ENCODE measurements around the gene SLIT3. TPM values are rescaled to one million over a fixed set of nuclear protein-coding genes. Genes with fewer than 3 reads are reported as not detected.

SLIT3 gene
- total RNA-seq, 4 donors from 2014 or later = 10.8 to 30.8 (median 18.4) TPM

DNA sequence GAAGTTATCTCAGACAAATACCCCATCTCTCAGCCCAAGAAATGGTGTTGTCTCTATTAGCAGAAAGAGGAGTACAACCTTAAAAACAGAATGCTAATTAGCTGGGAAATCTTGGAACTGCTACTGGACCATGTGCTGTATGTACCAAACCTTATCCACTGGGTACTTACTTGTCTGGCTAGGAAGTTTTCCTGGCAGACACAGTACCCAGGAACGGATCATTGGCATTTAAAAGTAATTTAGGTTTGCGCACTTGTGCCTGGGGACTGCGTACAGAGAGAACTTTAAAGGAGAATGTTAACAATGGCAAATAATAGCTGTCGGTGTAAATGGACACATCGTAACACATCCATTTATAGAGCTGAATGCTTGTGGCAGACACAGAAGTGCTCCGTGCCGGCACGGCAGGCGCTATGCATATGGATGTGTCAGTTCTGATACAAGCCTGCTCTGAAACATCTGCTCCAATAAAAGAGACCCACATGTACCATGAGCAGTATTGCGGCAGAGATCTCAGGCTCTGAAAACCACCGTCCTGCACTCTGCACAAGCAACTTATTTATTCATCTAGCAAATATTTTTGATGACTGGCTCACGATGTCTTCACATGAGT lies 431.2 kb downstream of the SLIT3 start:
- H3K4me3 ChIP-seq = no peak overlapping the region
- 64% methylated on average over 12 of the region's 12 CpGs for WGBS
- H3K27ac ChIP-seq = no peak overlapping the region
- no peak for TF ChIP-seq POLR2A (IDR thresholded peaks at IDR 0.05)
- H3K4me1 ChIP-seq = no peaks in the 10 kb centered on the region
- no peaks in the 10 kb centered on the region for H3K9me3 ChIP-seq
- peaks cover 2% of the 10 kb centered on the region for H3K27me3 ChIP-seq
- no peaks in the 10 kb centered on the region for H3K36me3 ChIP-seq
- DNase-seq (ENCODE audit: low spot score in 2 of 2) = no peak

DNA sequence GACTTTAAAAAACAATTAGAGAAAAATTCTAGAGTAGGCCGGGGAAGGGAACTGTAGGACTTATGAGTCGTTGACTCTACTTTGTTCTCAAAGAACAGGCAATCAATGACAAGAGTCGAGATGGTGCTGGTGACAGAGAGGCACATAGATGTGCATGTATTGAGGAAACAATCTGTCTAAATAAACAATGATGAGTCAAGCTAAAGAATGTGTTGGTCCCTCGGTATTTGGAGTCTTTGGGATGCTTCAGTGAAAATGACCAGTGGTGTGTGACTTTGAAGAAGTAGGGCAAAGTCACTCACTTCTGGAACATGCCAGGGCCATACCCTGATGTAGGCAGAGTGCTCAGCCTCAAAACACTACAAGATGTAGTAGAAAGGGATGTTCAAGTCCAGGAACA lies 433.7 kb downstream of the SLIT3 start:
- Histone ChIP-seq H3K4me1 (no peaks in the 10 kb centered on the region), H3K27me3 (no peaks in the 10 kb centered on the region), H3K27ac (no peak overlapping the region), H3K4me3 (no peak overlapping the region), H3K36me3 (no peaks in the 10 kb centered on the region), H3K9me3 (no peaks in the 10 kb centered on the region)
- 89% methylated on average over 4 of the region's 4 CpGs for WGBS
- TF ChIP-seq, protein P1, sequence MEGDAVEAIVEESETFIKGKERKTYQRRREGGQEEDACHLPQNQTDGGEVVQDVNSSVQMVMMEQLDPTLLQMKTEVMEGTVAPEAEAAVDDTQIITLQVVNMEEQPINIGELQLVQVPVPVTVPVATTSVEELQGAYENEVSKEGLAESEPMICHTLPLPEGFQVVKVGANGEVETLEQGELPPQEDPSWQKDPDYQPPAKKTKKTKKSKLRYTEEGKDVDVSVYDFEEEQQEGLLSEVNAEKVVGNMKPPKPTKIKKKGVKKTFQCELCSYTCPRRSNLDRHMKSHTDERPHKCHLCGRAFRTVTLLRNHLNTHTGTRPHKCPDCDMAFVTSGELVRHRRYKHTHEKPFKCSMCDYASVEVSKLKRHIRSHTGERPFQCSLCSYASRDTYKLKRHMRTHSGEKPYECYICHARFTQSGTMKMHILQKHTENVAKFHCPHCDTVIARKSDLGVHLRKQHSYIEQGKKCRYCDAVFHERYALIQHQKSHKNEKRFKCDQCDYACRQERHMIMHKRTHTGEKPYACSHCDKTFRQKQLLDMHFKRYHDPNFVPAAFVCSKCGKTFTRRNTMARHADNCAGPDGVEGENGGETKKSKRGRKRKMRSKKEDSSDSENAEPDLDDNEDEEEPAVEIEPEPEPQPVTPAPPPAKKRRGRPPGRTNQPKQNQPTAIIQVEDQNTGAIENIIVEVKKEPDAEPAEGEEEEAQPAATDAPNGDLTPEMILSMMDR (IDR thresholded peaks at IDR 0.05) = no peak
- TF ChIP-seq POLR2AphosphoS5 (IDR thresholded peaks at IDR 0.05) = no peak
- no peak for TF ChIP-seq EP300 (IDR thresholded peaks at IDR 0.05)
- TF ChIP-seq POLR2A (IDR thresholded peaks at IDR 0.05) = no peak
- no peak for DNase-seq (ENCODE audit: low spot score in 2 of 2)

DNA sequence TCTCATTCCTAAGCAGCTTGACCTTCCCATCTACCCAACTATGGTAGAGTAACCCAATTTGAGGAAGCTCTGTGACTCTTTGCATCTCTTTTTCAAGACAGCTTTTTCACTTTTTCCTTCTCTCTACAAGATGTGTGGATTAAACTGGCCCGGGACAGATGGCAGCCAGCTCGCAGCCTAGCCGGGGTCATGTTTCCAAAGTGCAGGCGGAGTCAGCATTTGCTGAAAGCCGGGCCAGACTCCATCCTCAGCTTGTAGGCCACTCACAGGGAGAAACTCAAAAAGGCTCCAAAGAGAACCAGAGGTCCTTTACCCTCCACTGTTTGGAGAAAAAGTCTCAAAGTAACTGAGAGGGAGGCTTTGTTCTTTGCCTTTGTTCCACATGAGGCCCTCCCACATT lies 435.0 kb downstream of the SLIT3 start:
- Histone ChIP-seq H3K9me3 (no peaks in the 10 kb centered on the region), H3K4me3 (no peak overlapping the region), H3K27ac (no peak overlapping the region), H3K27me3 (peaks cover 2% of the 10 kb centered on the region), H3K36me3 (no peaks in the 10 kb centered on the region), H3K4me1 (no peaks in the 10 kb centered on the region)
- WGBS = 40% methylated on average over 5 of the region's 5 CpGs
- TF ChIP-seq, protein P1 (IDR thresholded peaks at IDR 0.05) = no peak
- TF ChIP-seq POLR2A (IDR thresholded peaks at IDR 0.05) = no peak
- TF ChIP-seq POLR2AphosphoS5 (IDR thresholded peaks at IDR 0.05) = no peak
- TF ChIP-seq EP300 (IDR thresholded peaks at IDR 0.05) = no peak
- DNase-seq (ENCODE audit: low spot score in 2 of 2) = no peak

DNA sequence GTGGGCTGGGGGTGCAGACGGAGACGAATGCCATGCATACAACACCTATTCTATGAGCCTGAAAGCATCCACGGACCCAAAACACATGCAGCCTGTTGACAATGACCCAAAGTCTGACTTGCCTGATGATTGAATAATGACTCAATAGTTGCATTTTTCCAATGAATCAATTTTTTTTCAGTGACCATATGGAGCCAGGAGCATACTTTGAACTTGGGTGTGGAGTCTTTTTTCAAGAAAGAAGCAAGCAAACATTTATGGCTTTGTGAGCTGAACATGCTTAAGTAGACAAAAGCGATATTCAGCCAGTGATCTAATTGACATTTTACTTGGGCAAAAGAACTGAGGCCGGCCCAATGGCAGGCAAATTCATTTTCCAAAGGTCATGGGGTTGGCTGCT lies 437.9 kb downstream of the SLIT3 start:
- Histone ChIP-seq H3K4me1 (no peaks in the 10 kb centered on the region), H3K9me3 (no peaks in the 10 kb centered on the region), H3K4me3 (no peak overlapping the region), H3K36me3 (no peaks in the 10 kb centered on the region), H3K27ac (no peak overlapping the region), H3K27me3 (peaks cover 2% of the 10 kb centered on the region)
- WGBS = 87% methylated on average over 5 of the region's 5 CpGs
- DNase-seq (ENCODE audit: low spot score in 2 of 2) = no peak
- no peak for TF ChIP-seq POLR2A (IDR thresholded peaks at IDR 0.05)
- TF ChIP-seq POLR2AphosphoS5 (IDR thresholded peaks at IDR 0.05) = no peak
- TF ChIP-seq, protein P1 (IDR thresholded peaks at IDR 0.05) = no peak
- TF ChIP-seq EP300 (IDR thresholded peaks at IDR 0.05) = no peak

DNA sequence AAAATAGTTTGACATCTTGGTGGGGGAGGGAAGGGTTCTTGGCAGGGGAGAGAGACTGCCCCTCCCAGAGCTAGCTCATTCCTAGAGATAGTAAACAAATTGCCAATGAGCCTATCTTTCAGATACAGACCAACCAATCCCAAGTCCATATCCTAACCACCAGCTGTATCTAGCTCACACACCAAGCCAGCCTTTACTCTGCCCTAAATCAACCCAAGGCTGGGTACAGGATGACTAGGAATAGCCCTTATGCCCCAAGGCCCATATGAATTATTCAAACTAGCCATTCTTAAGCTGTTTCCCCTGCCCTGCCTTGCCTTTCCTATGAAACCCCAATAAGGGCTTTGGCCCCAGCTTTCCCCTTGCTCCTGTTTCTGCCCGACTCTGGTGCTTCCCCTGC lies 440.4 kb downstream of the SLIT3 start:
- 89% methylated on average over 1 of the region's 1 CpG for WGBS
- no peak for TF ChIP-seq POLR2A (IDR thresholded peaks at IDR 0.05)
- TF ChIP-seq, protein P1 (IDR thresholded peaks at IDR 0.05) = no peak
- TF ChIP-seq POLR2AphosphoS5 (IDR thresholded peaks at IDR 0.05) = no peak
- no peak for TF ChIP-seq EP300 (IDR thresholded peaks at IDR 0.05)
- H3K9me3 ChIP-seq = no peaks in the 10 kb centered on the region
- no peak for DNase-seq (ENCODE audit: low spot score in 2 of 2)
- H3K27ac ChIP-seq = no peak overlapping the region
- peaks cover 2% of the 10 kb centered on the region for H3K27me3 ChIP-seq
- no peak overlapping the region for H3K4me3 ChIP-seq
- no peaks in the 10 kb centered on the region for H3K4me1 ChIP-seq
- H3K36me3 ChIP-seq = no peaks in the 10 kb centered on the region

DNA sequence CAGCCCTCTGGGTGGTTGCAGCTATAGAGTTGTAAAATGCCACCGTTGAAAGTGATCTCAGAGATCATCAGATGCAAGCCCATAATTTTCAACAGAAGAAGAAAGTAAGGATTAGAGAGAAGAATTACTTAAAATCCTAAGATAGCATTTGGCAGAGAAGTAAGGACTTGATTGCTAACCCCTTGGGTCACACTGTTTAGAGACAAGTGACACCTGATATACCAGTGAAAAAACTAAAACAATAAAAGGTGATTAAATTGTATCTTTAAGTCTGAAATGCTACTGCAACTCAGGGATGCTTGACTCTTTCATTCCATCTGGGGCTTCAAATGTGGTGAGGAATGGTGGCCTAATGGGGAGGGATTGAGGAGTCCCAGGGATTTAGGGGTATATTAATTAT lies 440.9 kb downstream of the SLIT3 start:
- H3K27me3 ChIP-seq = peaks cover 2% of the 10 kb centered on the region
- TF ChIP-seq POLR2AphosphoS5 (IDR thresholded peaks at IDR 0.05) (no peak), EP300 (IDR thresholded peaks at IDR 0.05) (no peak), POLR2A (IDR thresholded peaks at IDR 0.05) (no peak)
- TF ChIP-seq, protein P1 (IDR thresholded peaks at IDR 0.05) = no peak
- H3K9me3 ChIP-seq = no peaks in the 10 kb centered on the region
- no peaks in the 10 kb centered on the region for H3K36me3 ChIP-seq
- 54% methylated on average over 1 of the region's 1 CpG for WGBS
- DNase-seq (ENCODE audit: low spot score in 2 of 2) = no peak
- no peaks in the 10 kb centered on the region for H3K4me1 ChIP-seq
- H3K27ac ChIP-seq = no peak overlapping the region
- no peak overlapping the region for H3K4me3 ChIP-seq

Measured in suprapubic skin (tissue), 4 donors.